ENCODE measurements around the gene IREB2.

GRCh38 chr15:78415284-78415683 is 22.7 kb upstream of the IREB2 start:
- TF ChIP-seq POLR2A (IDR thresholded peaks at IDR 0.05) (no peak), CTCF (IDR thresholded peaks at IDR 0.05) (peak in 2 of 5 experiments; percentile 14 to 15), EP300 (IDR thresholded peaks at IDR 0.05) (no peak)
